SK-N-SH treated with all-trans-retinoic acid at 6 μM for 48 hours (cell line): Measurements from ENCODE around the gene TTC7B.

Experiments used
- ATAC-seq: fragments of 200-7000 bp; cut with Tn5 transposase; 3 replicates; pipeline ENCODE4 v1.9.1; 2020; ENCODE audit warnings: mild to moderate bottlenecking, moderate library complexity
- ARNTL ChIP-seq: fragments of 450-650 bp; formaldehyde crosslinking; IDR thresholded peaks from 2 replicates; pipeline ENCODE4 v1.5.0; 2020; ENCODE audit warnings: low read depth, mild to moderate bottlenecking, moderate library complexity, borderline replicate concordance
- BACH2 ChIP-seq: fragments of 250-450 bp; sonication (Bioruptor Pico); IDR thresholded peaks from 2 replicates; pipeline ENCODE4 v1.9.0; 2021; ENCODE audit warnings: mild to moderate bottlenecking, borderline replicate concordance
- CREB5 ChIP-seq: fragments of 250-450 bp; sonication (Bioruptor Pico); IDR thresholded peaks from 2 replicates; pipeline ENCODE4 v1.5.1; 2020; ENCODE audit warnings: low read depth, mild to moderate bottlenecking, moderate library complexity
- CSDC2 ChIP-seq: fragments of 250-450 bp; sonication (Bioruptor Pico); IDR thresholded peaks from 2 replicates; pipeline ENCODE4 v1.5.0; 2020; ENCODE audit warnings: mild to moderate bottlenecking, moderate library complexity
- ESRRG ChIP-seq: fragments of 250-450 bp; sonication (Bioruptor Pico); IDR thresholded peaks from 2 replicates; pipeline ENCODE4 v1.6.1; 2021; ENCODE audit warnings: mild to moderate bottlenecking
- GLIS3 ChIP-seq: fragments of 250-450 bp; sonication (Bioruptor Pico); IDR thresholded peaks from 2 replicates; pipeline ENCODE4 v1.5.0; 2020; ENCODE audit warnings: mild to moderate bottlenecking, moderate library complexity
- ISL1 ChIP-seq: fragments of 250-450 bp; sonication (Bioruptor Pico); IDR thresholded peaks from 2 replicates; pipeline ENCODE4 v2.1.2; 2022; ENCODE audit warnings: mild to moderate bottlenecking, moderate library complexity
- OSR1 ChIP-seq: fragments of 250-450 bp; sonication (Bioruptor Pico); IDR thresholded peaks from 2 replicates; pipeline ENCODE4 v1.8.0; 2022; ENCODE audit warnings: moderate library complexity, mild to moderate bottlenecking, inconsistent platforms
- POU6F1 ChIP-seq: fragments of 250-450 bp; sonication (Bioruptor Pico); IDR thresholded peaks from 2 replicates; pipeline ENCODE4 v1.8.0; 2021; ENCODE audit warnings: low read depth, mild to moderate bottlenecking, moderate library complexity, borderline replicate concordance
- PPARA ChIP-seq: fragments of 250-450 bp; sonication (Bioruptor Pico); IDR thresholded peaks from 2 replicates; pipeline ENCODE4 v1.5.0; 2020; ENCODE audit warnings: mild to moderate bottlenecking, borderline replicate concordance
- RARB ChIP-seq: fragments of 250-450 bp; sonication (Bioruptor Pico); IDR thresholded peaks from 2 replicates; pipeline ENCODE4 v1.8.0; 2021; ENCODE audit warnings: mild to moderate bottlenecking, moderate library complexity
- SNAI2 ChIP-seq: fragments of 250-450 bp; sonication (Bioruptor Pico); IDR thresholded peaks from 2 replicates; pipeline ENCODE4 v1.5.0; 2020; ENCODE audit warnings: mild to moderate bottlenecking, moderate library complexity
- TCF4 ChIP-seq: fragments of 250-450 bp; sonication (Bioruptor Pico); IDR thresholded peaks from 2 replicates; pipeline ENCODE4 v1.8.0; 2021; ENCODE audit warnings: mild to moderate bottlenecking, moderate library complexity, borderline replicate concordance
- TOX ChIP-seq: fragments of 250-450 bp; sonication (Bioruptor Pico); IDR thresholded peaks from 2 replicates; pipeline ENCODE4 v1.8.0; 2021; ENCODE audit warnings: mild to moderate bottlenecking, moderate library complexity, borderline replicate concordance
- TSHZ2 ChIP-seq: fragments of 250-450 bp; sonication (Bioruptor Pico); IDR thresholded peaks from 2 replicates; pipeline ENCODE4 v1.5.0; 2020; ENCODE audit warnings: mild to moderate bottlenecking, moderate library complexity
- ZC3H10 ChIP-seq: fragments of 250-450 bp; sonication (Bioruptor Pico); IDR thresholded peaks from 2 replicates; pipeline ENCODE4 v1.5.1; 2021; ENCODE audit warnings: mild to moderate bottlenecking, moderate library complexity
- ZFP3 ChIP-seq: fragments of 250-450 bp; sonication (Bioruptor Pico); IDR thresholded peaks from 2 replicates; pipeline ENCODE4 v1.5.0; 2020; ENCODE audit warnings: mild to moderate bottlenecking, moderate library complexity
- ZFP30 ChIP-seq: fragments of 450-650 bp; formaldehyde crosslinking; IDR thresholded peaks from 2 replicates; pipeline ENCODE4 v1.5.0; 2022; ENCODE audit warnings: mild to moderate bottlenecking, moderate library complexity
- ZNF565 ChIP-seq: fragments of 450-650 bp; formaldehyde crosslinking; conservative IDR thresholded peaks from 2 replicates; pipeline ENCODE4 v1.5.0; 2020; ENCODE audit warnings: low read depth, mild to moderate bottlenecking, moderate library complexity
- ZNF70 ChIP-seq: fragments of 450-650 bp; formaldehyde crosslinking; IDR thresholded peaks from 2 replicates; pipeline ENCODE4 v1.5.0; 2020; ENCODE audit warnings: mild to moderate bottlenecking, moderate library complexity
- ZNF8 ChIP-seq: fragments of 450-650 bp; formaldehyde crosslinking; IDR thresholded peaks from 2 replicates; pipeline ENCODE4 v1.5.0; 2020; ENCODE audit warnings: mild to moderate bottlenecking, moderate library complexity
- TF ChIP-seq, protein P1 (sequence below): fragments of 250-450 bp; sonication (Bioruptor Pico); IDR thresholded peaks from 2 replicates; pipeline ENCODE4 v1.8.0; 2020; ENCODE audit warnings: mild to moderate bottlenecking, moderate library complexity, borderline replicate concordance
- TF ChIP-seq, protein P2 (sequence below): fragments of 250-450 bp; sonication (Bioruptor Pico); IDR thresholded peaks from 2 replicates; pipeline ENCODE4 v1.5.1; 2021; ENCODE audit warnings: mild to moderate bottlenecking, moderate library complexity

TTC7B gene

DNA sequence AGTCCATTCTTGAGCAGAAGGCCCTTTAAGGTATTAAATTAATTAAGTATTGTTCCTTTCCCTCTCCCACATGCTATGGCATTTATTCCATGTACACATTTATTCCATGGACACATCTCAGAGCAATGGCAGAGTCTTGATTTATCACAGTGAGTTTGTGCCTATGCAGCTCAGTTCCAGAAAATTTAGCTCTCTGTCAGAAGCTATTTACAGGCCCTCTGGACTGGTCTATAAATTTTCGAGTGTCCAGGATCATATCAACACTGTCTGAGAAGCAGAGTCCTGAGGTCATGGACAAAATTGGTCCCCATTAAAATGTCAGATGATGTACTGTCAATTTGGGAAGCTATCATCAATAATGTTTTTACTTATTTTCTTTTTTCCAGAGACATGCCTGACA is 65.5 kb downstream of the TTC7B start:
- ATAC-seq: no peak
- TF ChIP-seq ZNF8 (CRISPR knock-in tag) (no peak), BACH2 (no peak), ISL1 (CRISPR knock-in tag) (no peak), ZFP3 (no peak), PPARA (CRISPR knock-in tag) (no peak), ARNTL (no peak), CREB5 (CRISPR knock-in tag) (no peak), ZC3H10 (CRISPR knock-in tag) (no peak), POU6F1 (CRISPR knock-in tag) (no peak), ESRRG (no peak), ZNF565 (CRISPR knock-in tag) (no peak), ZNF70 (no peak), OSR1 (CRISPR knock-in tag) (no peak), TSHZ2 (no peak), TCF4 (no peak), GLIS3 (CRISPR knock-in tag) (no peak), ZFP30 (no peak), RARB (CRISPR knock-in tag) (no peak)
- TF ChIP-seq, protein P1, sequence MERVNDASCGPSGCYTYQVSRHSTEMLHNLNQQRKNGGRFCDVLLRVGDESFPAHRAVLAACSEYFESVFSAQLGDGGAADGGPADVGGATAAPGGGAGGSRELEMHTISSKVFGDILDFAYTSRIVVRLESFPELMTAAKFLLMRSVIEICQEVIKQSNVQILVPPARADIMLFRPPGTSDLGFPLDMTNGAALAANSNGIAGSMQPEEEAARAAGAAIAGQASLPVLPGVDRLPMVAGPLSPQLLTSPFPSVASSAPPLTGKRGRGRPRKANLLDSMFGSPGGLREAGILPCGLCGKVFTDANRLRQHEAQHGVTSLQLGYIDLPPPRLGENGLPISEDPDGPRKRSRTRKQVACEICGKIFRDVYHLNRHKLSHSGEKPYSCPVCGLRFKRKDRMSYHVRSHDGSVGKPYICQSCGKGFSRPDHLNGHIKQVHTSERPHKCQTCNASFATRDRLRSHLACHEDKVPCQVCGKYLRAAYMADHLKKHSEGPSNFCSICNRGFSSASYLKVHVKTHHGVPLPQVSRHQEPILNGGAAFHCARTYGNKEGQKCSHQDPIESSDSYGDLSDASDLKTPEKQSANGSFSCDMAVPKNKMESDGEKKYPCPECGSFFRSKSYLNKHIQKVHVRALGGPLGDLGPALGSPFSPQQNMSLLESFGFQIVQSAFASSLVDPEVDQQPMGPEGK (CRISPR knock-in tag): no peak
- TF ChIP-seq, protein P2, sequence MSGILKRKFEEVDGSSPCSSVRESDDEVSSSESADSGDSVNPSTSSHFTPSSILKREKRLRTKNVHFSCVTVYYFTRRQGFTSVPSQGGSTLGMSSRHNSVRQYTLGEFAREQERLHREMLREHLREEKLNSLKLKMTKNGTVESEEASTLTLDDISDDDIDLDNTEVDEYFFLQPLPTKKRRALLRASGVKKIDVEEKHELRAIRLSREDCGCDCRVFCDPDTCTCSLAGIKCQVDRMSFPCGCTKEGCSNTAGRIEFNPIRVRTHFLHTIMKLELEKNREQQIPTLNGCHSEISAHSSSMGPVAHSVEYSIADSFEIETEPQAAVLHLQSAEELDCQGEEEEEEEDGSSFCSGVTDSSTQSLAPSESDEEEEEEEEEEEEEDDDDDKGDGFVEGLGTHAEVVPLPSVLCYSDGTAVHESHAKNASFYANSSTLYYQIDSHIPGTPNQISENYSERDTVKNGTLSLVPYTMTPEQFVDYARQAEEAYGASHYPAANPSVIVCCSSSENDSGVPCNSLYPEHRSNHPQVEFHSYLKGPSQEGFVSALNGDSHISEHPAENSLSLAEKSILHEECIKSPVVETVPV (CRISPR knock-in tag): no peak

DNA sequence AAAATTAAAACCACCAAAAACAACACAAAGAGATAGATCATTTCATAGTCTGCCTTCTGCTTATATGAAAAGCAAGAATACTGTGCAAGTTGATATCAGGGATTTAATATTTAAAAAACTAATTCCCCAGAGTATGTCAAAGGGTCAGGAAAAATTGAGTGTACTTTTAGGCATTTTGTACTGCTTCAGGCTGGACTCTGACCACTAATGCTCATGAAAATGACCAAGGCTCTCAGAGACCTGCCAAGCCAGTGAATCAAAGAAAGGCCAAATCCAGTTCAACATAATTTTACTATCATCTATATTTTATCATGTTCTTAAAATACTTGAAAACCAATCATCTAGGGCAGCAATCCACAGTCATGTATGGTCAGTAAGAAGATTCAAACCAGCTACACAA is 66.0 kb downstream of the TTC7B start:
- no peak for ATAC-seq
- no peak for TF ChIP-seq PPARA (CRISPR knock-in tag)
- TF ChIP-seq, all 23 proteins: peak for 0

DNA sequence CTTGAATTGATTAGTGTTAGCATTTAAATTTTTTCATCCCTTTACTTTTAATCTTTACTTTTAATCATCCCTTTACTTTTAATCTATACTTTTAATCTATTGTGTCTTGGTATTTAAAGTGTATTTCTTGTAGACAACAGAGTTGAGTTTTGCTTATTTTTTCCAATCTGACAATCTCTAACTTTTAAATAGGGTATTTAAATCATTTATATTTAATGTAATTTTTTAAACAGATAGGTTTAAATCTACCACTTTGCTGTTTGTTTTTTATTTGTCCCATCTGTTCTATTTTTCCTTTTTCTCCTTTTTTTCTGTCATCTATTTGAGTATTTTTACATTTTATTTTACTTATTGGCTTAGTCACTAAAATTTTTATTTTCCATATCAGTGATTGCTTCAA is 68.3 kb downstream of the TTC7B start:
- ATAC-seq: no peak
- TF ChIP-seq POU6F1 (CRISPR knock-in tag) (no peak), BACH2 (no peak), TCF4 (no peak), ZFP3 (no peak), RARB (CRISPR knock-in tag) (no peak), ARNTL (no peak), TOX (CRISPR knock-in tag) (no peak), ZNF70 (no peak), ZC3H10 (CRISPR knock-in tag) (no peak), ZNF565 (CRISPR knock-in tag) (no peak), ZNF8 (CRISPR knock-in tag) (no peak), OSR1 (CRISPR knock-in tag) (no peak), SNAI2 (CRISPR knock-in tag) (no peak), CSDC2 (CRISPR knock-in tag) (no peak)
- TF ChIP-seq, protein P1 (CRISPR knock-in tag): no peak
